GM21367 (cell line): ENCODE data around the gene TSPAN9.

Experiments used
- ATAC-seq: cut with Tn5 transposase; IDR thresholded peaks from one replicate; pipeline ENCODE4 v1.9.1; 2021; ENCODE audit not compliant: unreplicated experiment

The TSPAN9 gene

GRCh38 chr12:3075315-3075714 lies 1.9 kb upstream of the TSPAN9 start:
- ATAC-seq: no peak

- no peak for ATAC-seq
These were observed 448 bp downstream of the TSPAN9 start for GRCh38 chr12:3077572-3078081.

- ATAC-seq: no peak
These were observed 1.1 kb downstream of the TSPAN9 start for GRCh38 chr12:3078086-3078820.

DNA sequence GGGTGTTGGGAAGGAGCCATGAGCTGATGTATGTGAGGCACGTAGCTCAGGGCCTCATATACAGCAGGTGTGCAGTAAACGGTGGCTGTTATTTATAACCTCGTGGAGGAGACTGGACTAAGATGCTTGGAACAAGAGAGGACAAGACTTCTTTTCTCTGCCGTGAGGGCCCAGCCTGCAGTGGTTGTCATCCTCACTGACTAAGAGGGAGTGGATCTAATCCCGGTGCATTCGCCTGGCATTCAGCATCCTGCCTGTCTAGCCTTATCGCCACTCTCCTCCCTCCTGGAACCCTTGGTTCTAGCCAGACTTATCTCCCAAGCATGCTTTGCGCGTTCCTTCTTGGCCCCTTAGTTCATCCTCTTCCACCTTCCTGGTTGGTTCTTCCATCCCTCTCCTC lies 3.9 kb downstream of the TSPAN9 start:
- ATAC-seq: no peak

DNA sequence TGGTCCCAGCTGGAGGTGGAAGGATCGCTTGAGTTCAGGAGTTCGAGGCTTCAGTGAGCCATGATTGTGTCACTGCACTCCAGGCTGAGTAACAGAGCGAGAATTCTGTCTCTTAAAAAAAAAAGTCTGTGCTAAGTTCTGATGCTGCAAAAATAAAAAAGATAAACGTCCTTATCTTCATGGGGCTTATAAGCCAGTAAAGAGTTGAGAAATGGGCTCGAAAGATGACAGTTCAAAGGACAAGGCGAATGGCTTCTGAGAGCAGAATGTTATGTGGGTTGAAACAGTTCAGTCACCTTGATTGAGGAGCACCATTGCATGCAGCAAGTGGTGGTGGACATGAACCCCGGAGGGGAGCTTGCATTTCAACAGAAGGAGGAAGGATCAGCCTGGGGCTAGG lies 4.7 kb downstream of the TSPAN9 start:
- no peak for ATAC-seq

- no peak for ATAC-seq
These were observed 6.2 kb downstream of the TSPAN9 start for GRCh38 chr12:3083241-3083920.

GRCh38 chr12:3083921-3084347 lies 6.8 kb downstream of the TSPAN9 start:
- ATAC-seq: no peak

GRCh38 chr12:3084742-3085141 lies 7.6 kb downstream of the TSPAN9 start:
- ATAC-seq: no peak

DNA sequence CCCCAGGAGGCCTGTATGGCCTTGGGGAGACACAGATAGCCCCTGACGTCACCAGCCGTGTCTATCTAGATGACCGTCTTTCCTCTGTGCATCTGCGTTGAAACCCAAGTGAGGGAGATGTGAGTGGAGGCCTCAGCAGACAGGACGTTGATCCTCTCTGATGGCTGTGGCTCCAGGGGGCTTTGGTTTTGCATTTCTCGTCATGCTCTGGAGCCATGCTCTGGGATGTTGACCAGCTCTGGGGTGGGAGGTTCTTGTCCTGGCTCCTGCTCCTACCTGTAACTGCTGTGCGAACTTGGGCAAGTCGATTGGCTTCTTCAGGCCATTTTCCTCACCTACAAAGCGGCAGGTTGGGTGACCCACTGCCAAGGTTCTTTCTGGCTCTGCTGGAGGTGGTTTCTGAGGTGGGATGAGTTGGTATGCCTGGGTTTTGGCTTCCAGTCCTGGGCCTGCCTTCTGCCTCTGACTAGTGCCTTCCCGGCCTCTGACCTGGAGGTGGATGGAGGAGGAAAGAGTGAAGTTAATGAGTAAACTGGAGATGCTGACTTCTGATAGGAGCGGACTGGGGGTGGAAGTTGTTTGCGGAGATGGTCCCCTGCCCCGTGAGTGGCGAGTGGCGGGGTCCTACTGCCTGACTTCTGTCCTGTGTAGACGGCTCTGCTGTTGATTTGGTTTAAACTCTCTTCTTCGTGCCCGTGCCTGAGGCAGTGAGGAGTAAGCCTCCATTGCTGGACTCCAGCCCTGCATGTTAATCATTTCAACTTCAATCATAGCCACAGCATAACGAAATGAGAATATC lies 8.4 kb downstream of the TSPAN9 start:
- ATAC-seq: no peak

DNA sequence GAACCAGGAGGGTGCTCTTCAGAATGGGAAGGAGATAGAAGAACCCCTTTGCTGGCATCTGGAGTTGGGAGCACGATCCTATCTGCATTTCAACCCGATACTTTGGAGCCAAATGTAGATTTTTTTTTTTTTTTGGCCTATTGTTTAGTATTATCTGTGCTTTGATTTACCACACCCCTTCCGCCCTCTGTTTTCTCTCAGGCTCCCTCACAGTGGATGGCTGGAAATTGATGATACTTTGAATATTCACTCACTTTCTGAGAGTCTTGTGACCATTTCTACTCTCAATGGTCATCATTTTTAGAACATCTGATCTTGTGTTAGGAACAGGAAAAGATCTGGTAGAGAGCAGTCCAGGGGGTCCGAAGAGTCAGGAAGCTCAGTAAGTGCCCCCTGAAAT lies 9.0 kb downstream of the TSPAN9 start:
- no peak for ATAC-seq

GRCh38 chr12:3086729-3087323 lies 9.6 kb downstream of the TSPAN9 start:
- ATAC-seq: no peak

DNA sequence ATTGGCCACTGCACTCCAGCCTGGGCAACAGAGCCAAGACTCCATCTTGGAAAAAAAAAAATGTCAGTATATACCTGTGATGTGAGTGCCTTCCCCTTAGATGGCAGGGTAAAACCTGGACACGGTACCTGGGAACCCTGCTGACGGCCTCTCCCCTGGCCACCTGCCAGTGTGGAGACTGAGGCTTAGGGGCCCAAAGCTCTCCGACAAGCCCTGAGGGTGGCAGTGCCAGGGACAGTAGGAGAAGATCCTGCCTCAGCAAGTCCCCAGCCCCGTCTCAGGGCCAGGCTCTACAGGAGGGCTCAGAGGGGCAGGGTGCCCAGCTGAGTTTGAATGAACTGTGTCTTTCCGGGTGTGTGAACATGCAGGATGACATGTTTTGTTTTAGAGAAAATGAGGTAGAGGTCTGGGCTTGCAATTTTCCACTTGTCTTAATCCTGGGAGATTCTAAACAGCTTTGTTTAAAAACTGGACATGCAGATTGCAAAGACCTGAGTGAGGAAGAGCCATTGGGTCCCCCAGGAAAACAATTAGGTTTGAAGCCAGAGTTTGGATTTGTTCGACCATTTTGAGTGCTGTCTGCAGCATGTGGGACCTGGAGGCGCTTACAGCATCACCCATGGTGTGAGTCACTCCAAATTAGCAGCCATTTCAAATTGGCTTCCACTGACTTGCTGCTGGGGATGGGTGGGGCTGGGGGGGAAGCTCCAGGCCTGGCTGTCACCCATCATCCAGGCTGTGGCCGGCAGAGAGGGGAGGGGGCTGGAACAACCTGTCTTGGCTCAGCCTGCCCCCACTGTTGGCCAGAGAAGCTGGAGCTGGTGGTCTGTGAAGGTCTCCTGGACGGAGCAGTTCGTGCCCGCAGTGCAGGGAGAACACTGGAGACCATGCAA lies 10.8 kb downstream of the TSPAN9 start:
- no peak for ATAC-seq

- no peak for ATAC-seq
These were observed 12.4 kb downstream of the TSPAN9 start for GRCh38 chr12:3089588-3089987.

GRCh38 chr12:3090240-3091037 lies 13.3 kb downstream of the TSPAN9 start:
- no peak for ATAC-seq

- ATAC-seq: no peak
These were observed 13.8 kb downstream of the TSPAN9 start for GRCh38 chr12:3091038-3091319.

DNA sequence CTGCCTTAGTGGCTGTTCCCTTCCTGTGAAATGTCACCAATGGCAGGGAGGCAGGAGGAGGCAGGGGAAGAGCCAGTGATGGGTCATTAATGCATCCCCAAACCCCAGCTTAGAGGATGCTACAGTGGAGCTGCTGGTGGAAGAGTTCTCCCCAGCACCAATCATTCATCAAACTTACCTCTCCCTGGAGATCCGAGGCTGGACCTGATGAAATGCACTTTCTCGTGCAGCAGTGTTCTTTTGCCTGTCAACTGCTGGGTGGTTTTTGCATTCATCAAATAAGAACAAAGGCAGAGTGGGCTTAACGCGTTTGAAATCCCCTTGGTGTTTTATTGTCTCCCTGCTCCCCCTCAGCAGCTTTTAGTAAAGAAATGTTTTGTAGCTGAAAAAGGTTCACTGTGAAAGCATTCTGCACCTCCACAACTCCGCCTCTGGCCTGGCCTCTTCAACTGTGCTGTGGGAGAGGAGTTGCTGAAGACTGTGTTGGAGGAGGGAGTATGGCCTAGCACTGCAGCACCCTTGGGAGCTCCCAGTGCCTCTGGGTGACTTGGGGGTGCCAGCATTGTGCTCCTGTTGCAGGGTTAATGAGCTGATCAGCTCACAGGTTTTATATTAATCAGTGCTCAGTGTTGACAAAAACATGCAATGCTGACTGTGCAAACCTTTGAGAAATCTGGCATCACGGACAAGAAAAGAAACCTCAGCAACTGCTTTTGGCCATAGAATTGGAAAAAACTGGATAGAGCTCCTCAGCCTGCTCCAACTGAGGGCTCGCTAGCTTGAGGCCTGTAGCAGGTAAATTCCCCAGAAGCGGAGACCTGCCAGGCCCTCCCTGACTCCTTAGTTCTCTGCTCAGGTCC lies 14.4 kb downstream of the TSPAN9 start:
- no peak for ATAC-seq

- no peak for ATAC-seq
These were observed 15.6 kb downstream of the TSPAN9 start for GRCh38 chr12:3092764-3093163.

DNA sequence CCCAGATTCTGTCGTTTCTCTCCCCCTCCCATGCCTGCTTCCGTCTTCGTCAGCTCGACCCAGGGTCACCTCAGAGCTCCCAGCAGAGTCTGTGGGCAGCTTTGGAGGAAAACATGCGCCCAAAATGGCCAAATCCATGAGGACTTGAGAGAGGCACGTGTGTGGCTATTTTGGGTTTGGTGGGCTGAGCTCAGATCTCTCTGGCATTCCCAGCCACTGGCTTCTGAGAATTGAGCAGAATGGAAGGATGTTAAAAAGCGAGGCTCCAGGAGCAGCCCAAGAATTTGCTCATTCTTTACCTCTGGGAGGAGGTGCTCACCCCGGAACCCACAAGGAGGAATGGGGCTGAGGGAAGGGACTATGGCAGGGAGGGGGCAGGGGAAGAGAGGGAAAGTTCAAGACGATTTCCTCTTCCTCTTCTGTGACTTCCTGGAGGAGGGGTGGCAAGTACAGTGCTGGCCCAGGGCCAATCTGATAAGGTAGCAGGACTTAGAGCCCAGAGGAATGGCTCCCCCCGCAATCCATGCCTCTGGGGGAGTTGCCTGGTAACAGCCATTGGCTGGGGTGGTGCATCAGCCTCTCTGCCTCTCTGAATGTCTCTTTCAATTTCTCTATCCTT lies 20.1 kb downstream of the TSPAN9 start:
- no peak for ATAC-seq
